ENCODE results near the gene MAST4.
"Not testable (repeated sequence)": the region's sequence is repeated elsewhere in the genome, so short reads cannot be mapped to it uniquely, and the experiment has no call there.

MAST4 gene

GRCh38 chr5:67146981-67147380, 550.8 kb downstream of the MAST4 start:
- no peak for DNase-seq

GRCh38 chr5:67147760-67148159, 551.6 kb downstream of the MAST4 start:
- DNase-seq: no peak

- DNase-seq: no peak
These were observed 553.1 kb downstream of the MAST4 start for GRCh38 chr5:67149057-67149950.

- DNase-seq: peak in 1 of 2 experiments; percentile 5
These were observed 553.8 kb downstream of the MAST4 start for GRCh38 chr5:67149951-67150523.

GRCh38 chr5:67152400-67152799, 556.2 kb downstream of the MAST4 start:
- no peak for DNase-seq

GRCh38 chr5:67153292-67153691, 557.1 kb downstream of the MAST4 start:
- no peak for DNase-seq

- DNase-seq: no peak
These were observed 558.5 kb downstream of the MAST4 start for GRCh38 chr5:67154556-67155206.

GRCh38 chr5:67156976-67157583, 560.9 kb downstream of the MAST4 start:
- DNase-seq: peak; percentile 21 to 27

GRCh38 chr5:67160272-67160671, 564.1 kb downstream of the MAST4 start:
- no peak for DNase-seq

- no peak for DNase-seq
These were observed 564.8 kb downstream of the MAST4 start for GRCh38 chr5:67160985-67161384.

GRCh38 chr5:67161767-67162166, 565.6 kb downstream of the MAST4 start:
- DNase-seq: no peak

GRCh38 chr5:67163231-67163756, 567.1 kb downstream of the MAST4 start:
- no peak for DNase-seq

- no peak for DNase-seq
These were observed 567.8 kb downstream of the MAST4 start for GRCh38 chr5:67163863-67164595.

GRCh38 chr5:67164856-67165525, 568.8 kb downstream of the MAST4 start:
- no peak for DNase-seq

- DNase-seq: peak; percentile 56 to 62
These were observed 569.6 kb downstream of the MAST4 start for GRCh38 chr5:67165526-67166459.

GRCh38 chr5:67166460-67167285, 570.5 kb downstream of the MAST4 start:
- DNase-seq: no peak

GRCh38 chr5:67168069-67168468, 571.9 kb downstream of the MAST4 start:
- DNase-seq: no peak

- no peak for DNase-seq
These were observed 574.6 kb downstream of the MAST4 start for GRCh38 chr5:67170767-67171166.

- not testable (repeated sequence) for DNase-seq
These were observed 577.2 kb downstream of the MAST4 start for GRCh38 chr5:67173351-67173750.

- no peak for DNase-seq
These were observed 577.8 kb downstream of the MAST4 start for GRCh38 chr5:67173959-67174358.

All from AML-193 (cell line).